ENCODE results near the gene POLE. TPM values are rescaled to one million over a fixed set of nuclear protein-coding genes. Genes with fewer than 3 reads are reported as not detected.
A peak's percentile ranks its signal among the peaks of the same experiment; 100 is the strongest.

Gene POLE
- total RNA-seq, 4 donors from 2014 or later: 7.2 to 63.8 (median 23.3) TPM

DNA sequence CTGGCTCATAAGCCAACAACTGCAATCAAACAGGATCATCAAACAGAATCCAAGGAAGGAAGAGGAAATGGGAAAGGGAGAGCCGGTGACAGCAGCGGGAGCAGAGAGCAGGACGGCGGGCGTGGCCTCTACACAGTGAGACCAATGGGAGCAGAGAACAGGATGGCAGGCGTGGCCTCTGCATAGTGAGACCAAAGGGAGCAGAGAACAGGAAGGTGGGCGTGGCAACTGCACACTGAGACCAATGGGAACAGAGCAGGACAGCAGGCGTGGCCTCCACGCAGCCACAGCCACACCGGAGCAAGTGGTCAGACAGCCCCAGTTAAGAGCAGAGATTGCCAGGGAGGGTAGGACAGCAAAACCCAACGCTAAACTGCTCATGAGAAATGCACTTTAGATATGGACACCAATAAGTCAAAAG lies 93.2 kb downstream of the POLE start:
- TF ChIP-seq EP300 (IDR thresholded peaks at IDR 0.05): no peak
- no peak for TF ChIP-seq POLR2A (IDR thresholded peaks at IDR 0.05)
- TF ChIP-seq POLR2AphosphoS5 (IDR thresholded peaks at IDR 0.05): no peak
- TF ChIP-seq, protein P1, sequence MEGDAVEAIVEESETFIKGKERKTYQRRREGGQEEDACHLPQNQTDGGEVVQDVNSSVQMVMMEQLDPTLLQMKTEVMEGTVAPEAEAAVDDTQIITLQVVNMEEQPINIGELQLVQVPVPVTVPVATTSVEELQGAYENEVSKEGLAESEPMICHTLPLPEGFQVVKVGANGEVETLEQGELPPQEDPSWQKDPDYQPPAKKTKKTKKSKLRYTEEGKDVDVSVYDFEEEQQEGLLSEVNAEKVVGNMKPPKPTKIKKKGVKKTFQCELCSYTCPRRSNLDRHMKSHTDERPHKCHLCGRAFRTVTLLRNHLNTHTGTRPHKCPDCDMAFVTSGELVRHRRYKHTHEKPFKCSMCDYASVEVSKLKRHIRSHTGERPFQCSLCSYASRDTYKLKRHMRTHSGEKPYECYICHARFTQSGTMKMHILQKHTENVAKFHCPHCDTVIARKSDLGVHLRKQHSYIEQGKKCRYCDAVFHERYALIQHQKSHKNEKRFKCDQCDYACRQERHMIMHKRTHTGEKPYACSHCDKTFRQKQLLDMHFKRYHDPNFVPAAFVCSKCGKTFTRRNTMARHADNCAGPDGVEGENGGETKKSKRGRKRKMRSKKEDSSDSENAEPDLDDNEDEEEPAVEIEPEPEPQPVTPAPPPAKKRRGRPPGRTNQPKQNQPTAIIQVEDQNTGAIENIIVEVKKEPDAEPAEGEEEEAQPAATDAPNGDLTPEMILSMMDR (IDR thresholded peaks at IDR 0.05): no peak
- ATAC-seq: peak; percentile 99
- Histone ChIP-seq H3K36me3 (no peaks in the 10 kb centered on the region), H3K4me3 (no peak overlapping the region), H3K27me3 (peaks cover 23% of the 10 kb centered on the region), H3K27ac (peak overlapping the region in 1 of 4 donors; percentile 50), H3K4me1 (peaks cover 0 to 15% (median 0%) of the 10 kb centered on the region in 3 donors), H3K9me3 (no peaks in the 10 kb centered on the region)
- 10 to 29% methylated on average over 6 to 11 of the region's 11 CpGs for WGBS, 2 donors (ENCODE audit: low coverage in 1 of 2)

- WGBS, 2 donors (ENCODE audit: low coverage in 1 of 2): no CpG with 5 or more reads among the region's 18 CpGs
- Histone ChIP-seq H3K4me3 (no peak overlapping the region), H3K27me3 (peaks cover 23% of the 10 kb centered on the region), H3K36me3 (no peaks in the 10 kb centered on the region), H3K4me1 (peaks cover 0 to 11% (median 0%) of the 10 kb centered on the region in 3 donors), H3K9me3 (no peaks in the 10 kb centered on the region), H3K27ac (peak overlapping the region in 1 of 4 donors; percentile 50)
- TF ChIP-seq EP300 (IDR thresholded peaks at IDR 0.05): no peak
- peak; percentile 4 for ATAC-seq
Measured at GRCh38 chr12:132593521-132593920, 93.6 kb downstream of the POLE start.

GRCh38 chr12:132593071-132593470 lies 94.1 kb downstream of the POLE start:
- peaks cover 0 to 10% (median 0%) of the 10 kb centered on the region in 3 donors for H3K4me1 ChIP-seq
- TF ChIP-seq POLR2A (IDR thresholded peaks at IDR 0.05): no peak
- TF ChIP-seq EP300 (IDR thresholded peaks at IDR 0.05): no peak
- TF ChIP-seq, protein P1 (IDR thresholded peaks at IDR 0.05): no peak
- no peak for TF ChIP-seq POLR2AphosphoS5 (IDR thresholded peaks at IDR 0.05)
- no peak overlapping the region for H3K4me3 ChIP-seq
- no peak for ATAC-seq
- peaks cover 23% of the 10 kb centered on the region for H3K27me3 ChIP-seq
- no peak overlapping the region for H3K27ac ChIP-seq
- H3K9me3 ChIP-seq: no peaks in the 10 kb centered on the region
- WGBS, 2 donors (ENCODE audit: low coverage in 1 of 2): 81 to 100% methylated on average over 2 to 21 of the region's 21 CpGs
- H3K36me3 ChIP-seq: no peaks in the 10 kb centered on the region

DNA sequence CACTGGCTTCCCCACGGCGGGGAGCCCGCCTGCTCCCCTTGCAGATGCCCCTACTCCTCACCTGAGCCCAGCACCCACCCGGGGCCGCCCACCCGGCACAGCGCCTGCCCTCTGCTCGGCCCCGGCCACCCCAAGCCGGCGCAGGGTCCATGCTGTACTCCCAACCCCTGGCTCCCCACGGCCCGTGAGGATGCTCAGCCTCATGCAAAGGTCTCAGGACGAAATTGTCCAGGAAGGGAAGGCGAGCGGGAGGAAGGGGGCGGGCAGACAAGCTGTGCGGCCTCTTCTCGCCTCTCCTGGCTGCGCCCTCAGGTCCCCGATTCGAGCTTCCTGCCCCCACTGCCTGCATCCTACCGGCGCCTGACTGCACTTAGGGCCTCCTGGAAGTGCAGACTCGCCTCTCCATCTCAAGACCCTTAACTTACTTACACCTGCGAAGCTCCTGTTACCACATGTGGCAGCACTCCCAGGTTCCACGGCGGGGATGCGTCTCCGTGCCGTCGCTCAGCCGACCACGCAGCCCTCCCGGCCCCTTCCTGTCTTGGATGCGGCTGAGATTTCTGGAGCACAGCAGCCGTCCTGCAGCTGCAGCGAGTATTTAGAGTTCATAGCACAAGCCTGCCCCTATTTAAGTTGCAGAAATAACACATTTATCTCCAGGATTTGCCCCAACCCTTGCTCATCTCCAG lies 94.7 kb downstream of the POLE start:
- no peaks in the 10 kb centered on the region for H3K9me3 ChIP-seq
- no peak overlapping the region for H3K27ac ChIP-seq
- no peaks in the 10 kb centered on the region for H3K36me3 ChIP-seq
- peaks cover 0 to 10% (median 0%) of the 10 kb centered on the region in 3 donors for H3K4me1 ChIP-seq
- no peak for ATAC-seq
- WGBS, 2 donors (ENCODE audit: low coverage in 1 of 2): 91 to 92% methylated on average over 5 to 9 of the region's 38 CpGs
- H3K27me3 ChIP-seq: peaks cover 23% of the 10 kb centered on the region
- no peak for TF ChIP-seq EP300 (IDR thresholded peaks at IDR 0.05)
- TF ChIP-seq POLR2A (IDR thresholded peaks at IDR 0.05): no peak
- TF ChIP-seq POLR2AphosphoS5 (IDR thresholded peaks at IDR 0.05): no peak
- no peak overlapping the region for H3K4me3 ChIP-seq

DNA sequence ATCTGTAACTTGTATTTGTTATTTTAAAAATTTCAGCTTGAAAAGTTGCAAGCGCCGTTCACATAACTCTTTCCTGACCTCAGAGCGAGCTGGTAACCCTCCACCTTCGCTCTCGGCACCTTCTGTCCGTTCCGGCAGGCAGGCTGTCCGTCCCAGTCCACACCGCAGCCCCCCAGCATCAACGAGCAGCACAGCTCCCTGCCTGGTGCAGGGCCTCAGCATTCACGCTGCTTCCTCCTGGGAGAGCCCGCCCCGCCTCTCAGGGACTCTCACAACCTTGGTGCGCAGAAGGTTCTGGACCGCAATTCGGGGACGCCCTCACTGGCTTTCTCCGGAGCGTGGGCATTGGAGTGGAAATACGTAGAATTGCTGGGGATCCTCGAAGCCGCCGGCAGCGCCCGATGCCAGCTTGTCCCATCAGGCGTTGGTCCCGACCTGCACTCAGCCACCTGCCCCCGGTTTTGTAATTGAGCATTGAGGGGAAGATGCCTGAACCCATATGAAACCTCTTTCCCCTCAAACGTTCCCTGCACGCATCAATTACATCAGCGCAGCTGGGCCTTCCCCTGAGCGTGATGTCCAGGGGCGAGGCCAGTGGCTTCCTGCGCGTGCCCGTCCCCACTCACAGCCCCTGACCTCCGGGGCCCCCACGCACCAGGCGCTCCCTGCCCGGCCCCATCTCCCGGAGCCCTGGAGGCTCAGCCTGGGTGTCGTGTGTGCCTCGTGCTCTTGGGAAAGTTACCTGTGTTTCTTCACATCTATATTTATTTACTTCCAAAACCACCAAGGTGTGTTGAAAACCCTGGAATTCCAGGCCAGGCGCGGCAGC lies 95.8 kb downstream of the POLE start:
- ATAC-seq: no peak
- Histone ChIP-seq H3K27me3 (peaks cover 18% of the 10 kb centered on the region), H3K27ac (no peak overlapping the region), H3K4me1 (peaks cover 0 to 10% (median 0%) of the 10 kb centered on the region in 3 donors), H3K36me3 (no peaks in the 10 kb centered on the region), H3K9me3 (no peaks in the 10 kb centered on the region), H3K4me3 (no peak overlapping the region)
- TF ChIP-seq EP300 (IDR thresholded peaks at IDR 0.05): no peak
- TF ChIP-seq POLR2A (IDR thresholded peaks at IDR 0.05): no peak
- no peak for TF ChIP-seq POLR2AphosphoS5 (IDR thresholded peaks at IDR 0.05)
- TF ChIP-seq, protein P1 (IDR thresholded peaks at IDR 0.05): no peak
- 71 to 92% methylated on average over 9 to 26 of the region's 45 CpGs for WGBS, 2 donors (ENCODE audit: low coverage in 1 of 2)

Measured in gastroesophageal sphincter (tissue), 4 donors.